Smooth muscle cell of the brain vasculature (primary cell): ENCODE results near the gene MST1R.
A peak's percentile ranks its signal among the peaks of the same experiment; 100 is the strongest.
"Not testable (repeated sequence)": the region's sequence is repeated elsewhere in the genome, so short reads cannot be mapped to it uniquely, and the experiment has no call there.

Experiments used
- DNase-seq: peaks from one replicate; pipeline ENCODE4 v3.0.0-alpha.2; 2012; ENCODE audit warnings: low read depth, low spot score

Gene MST1R

GRCh38 chr3:49903451-49904424 is at the start of gene MST1R:
MST1R (minus strand) TSS chr3:49903873; CDS start chr3:49903609, 264 bp downstream.
- no peak for DNase-seq

GRCh38 chr3:49952924-49953323 is 49.3 kb upstream of the MST1R start:
- DNase-seq: no peak

GRCh38 chr3:49942651-49943050 is 39.0 kb upstream of the MST1R start:
- no peak for DNase-seq

- DNase-seq: no peak
Measured at GRCh38 chr3:49940667-49941249, 37.1 kb upstream of the MST1R start.

- DNase-seq: peak; percentile 95
Measured at GRCh38 chr3:49939858-49940666, 36.4 kb upstream of the MST1R start, which contains the start of gene RBM6. RBM6 (plus strand) TSS chr3:49940150; CDS start chr3:49962642, 22,492 bp downstream.

GRCh38 chr3:49937090-49937489 is 33.4 kb upstream of the MST1R start:
- DNase-seq: no peak

- DNase-seq: not testable (repeated sequence)
Measured at GRCh38 chr3:49932281-49932680, 28.6 kb upstream of the MST1R start.

- DNase-seq: no peak
Measured at GRCh38 chr3:49930922-49931321, 27.2 kb upstream of the MST1R start.

- no peak for DNase-seq
Measured at GRCh38 chr3:49930168-49930690, 26.6 kb upstream of the MST1R start.

GRCh38 chr3:49929291-49930167 is 25.9 kb upstream of the MST1R start, which contains the start of gene MON1A:
MON1A (minus strand) TSS chr3:49929811; CDS start chr3:49913346, 16,465 bp downstream.
- peak; percentile 52 for DNase-seq

GRCh38 chr3:49928481-49929017 is 24.9 kb upstream of the MST1R start:
- no peak for DNase-seq

GRCh38 chr3:49927798-49928197 is 24.1 kb upstream of the MST1R start:
- DNase-seq: no peak

GRCh38 chr3:49926117-49926728 is 22.6 kb upstream of the MST1R start:
- no peak for DNase-seq

- no peak for DNase-seq
Measured at GRCh38 chr3:49925485-49925884, 21.8 kb upstream of the MST1R start.

GRCh38 chr3:49924683-49925082 is 21.0 kb upstream of the MST1R start:
- no peak for DNase-seq

- not testable (repeated sequence) for DNase-seq
Measured at GRCh38 chr3:49917806-49918590, 14.3 kb upstream of the MST1R start.

- DNase-seq: no peak
Measured at GRCh38 chr3:49916686-49917085, 13.0 kb upstream of the MST1R start.

GRCh38 chr3:49914906-49915305 is 11.2 kb upstream of the MST1R start:
- no peak for DNase-seq

- no peak for DNase-seq
Measured at GRCh38 chr3:49912881-49913281, 9.2 kb upstream of the MST1R start.
